GM21529 (cell line): Measurements from ENCODE around the gene MACROD2.
"Not testable (repeated sequence)": the region's sequence is repeated elsewhere in the genome, so short reads cannot be mapped to it uniquely, and the experiment has no call there.

Source experiments
- ATAC-seq: cut with Tn5 transposase; IDR thresholded peaks from one replicate; pipeline ENCODE4 v1.9.1; 2021; ENCODE audit not compliant: unreplicated experiment

Gene MACROD2

GRCh38 chr20:15528391-15529111 lies 1533.2 kb downstream of the MACROD2 start:
- ATAC-seq = no peak

- ATAC-seq = no peak
Observed at GRCh38 chr20:15535863-15536262, 1540.5 kb downstream of the MACROD2 start.

- ATAC-seq = not testable (repeated sequence)
Observed at GRCh38 chr20:15537200-15537599, 1541.9 kb downstream of the MACROD2 start.

GRCh38 chr20:15542655-15543054 lies 1547.3 kb downstream of the MACROD2 start:
- no peak for ATAC-seq

- no peak for ATAC-seq
Observed at GRCh38 chr20:15544742-15545141, 1549.4 kb downstream of the MACROD2 start.

- no peak for ATAC-seq
Observed at GRCh38 chr20:15546525-15547023, 1551.3 kb downstream of the MACROD2 start.

- ATAC-seq = no peak
Observed at GRCh38 chr20:15547119-15547518, 1551.8 kb downstream of the MACROD2 start.

- no peak for ATAC-seq
Observed at GRCh38 chr20:15550116-15550870, 1555.0 kb downstream of the MACROD2 start.

GRCh38 chr20:15555913-15556312 lies 1560.6 kb downstream of the MACROD2 start:
- ATAC-seq = no peak

GRCh38 chr20:15556869-15557268 lies 1561.6 kb downstream of the MACROD2 start:
- ATAC-seq = no peak

- ATAC-seq = no peak
Observed at GRCh38 chr20:15561070-15561569, 1565.8 kb downstream of the MACROD2 start.

- ATAC-seq = no peak
Observed at GRCh38 chr20:15561707-15562404, 1566.5 kb downstream of the MACROD2 start.

- ATAC-seq = no peak
Observed at GRCh38 chr20:15563836-15564235, 1568.5 kb downstream of the MACROD2 start.

GRCh38 chr20:15564981-15565380 lies 1569.7 kb downstream of the MACROD2 start:
- ATAC-seq = peak; percentile 93

GRCh38 chr20:15565786-15566185 lies 1570.5 kb downstream of the MACROD2 start:
- no peak for ATAC-seq

GRCh38 chr20:15567219-15567618 lies 1571.9 kb downstream of the MACROD2 start:
- ATAC-seq = no peak

- ATAC-seq = no peak
Observed at GRCh38 chr20:15570156-15570555, 1574.8 kb downstream of the MACROD2 start.

- ATAC-seq = no peak
Observed at GRCh38 chr20:15571056-15571455, 1575.7 kb downstream of the MACROD2 start.

- no peak for ATAC-seq
Observed at GRCh38 chr20:15575255-15575654, 1579.9 kb downstream of the MACROD2 start.

- ATAC-seq = no peak
Observed at GRCh38 chr20:15576411-15576810, 1581.1 kb downstream of the MACROD2 start.

- ATAC-seq = no peak
Observed at GRCh38 chr20:15578113-15578512, 1582.8 kb downstream of the MACROD2 start.
